Neuronal stem cell (in vitro differentiated cells): Measurements from ENCODE around the gene KRT80.
A peak's percentile ranks its signal among the peaks of the same experiment; 100 is the strongest.

Source experiments
- DNase-seq: peaks from one replicate; pipeline ENCODE4 v3.0.0-alpha.2; 2013; ENCODE audit warnings: low spot score
- H2AFZ ChIP-seq: one replicate; pipeline ENCODE4 v1.6.1; 2013; ENCODE audit warnings: mild to moderate bottlenecking, low read length, inconsistent platforms
- H2AK5ac ChIP-seq: 2 replicates; pipeline ENCODE4 v1.6.1; 2013; ENCODE audit warnings: low read depth, mild to moderate bottlenecking, inconsistent platforms, low read length, moderate library complexity, mixed read lengths
- H2BK120ac ChIP-seq: 2 replicates; pipeline ENCODE4 v1.6.1; 2013; ENCODE audit warnings: low read depth, mild to moderate bottlenecking, inconsistent platforms, low read length, moderate library complexity, mixed read lengths
- H2BK12ac ChIP-seq: one replicate; pipeline ENCODE4 v1.6.1; 2013; ENCODE audit warnings: low read length, inconsistent platforms
- H2BK15ac ChIP-seq: 2 replicates; pipeline ENCODE4 v1.6.1; 2013; ENCODE audit warnings: mild to moderate bottlenecking, low read length, inconsistent platforms, mixed read lengths
- H2BK5ac ChIP-seq: one replicate; pipeline ENCODE4 v1.6.1; 2013; ENCODE audit warnings: inconsistent platforms, mild to moderate bottlenecking, low read length, moderate library complexity
- H3K14ac ChIP-seq: one replicate; pipeline ENCODE4 v1.6.1; 2013; ENCODE audit warnings: low read length, inconsistent platforms
- H3K18ac ChIP-seq: 2 replicates; pipeline ENCODE4 v1.6.1; 2013; ENCODE audit warnings: low read length, inconsistent platforms
- H3K23ac ChIP-seq: 2 replicates; pipeline ENCODE4 v1.6.1; 2013; ENCODE audit warnings: low read depth, mild to moderate bottlenecking, mixed read lengths, low read length, inconsistent platforms; ENCODE audit not compliant: poor library complexity
- H3K27ac ChIP-seq: replicated peaks from 3 replicates; pipeline ENCODE4 v1.5.1; 2013; ENCODE audit warnings: low read length, inconsistent platforms
- H3K27me3 ChIP-seq, 3 experiments: 2 replicates each; pipeline ENCODE4 v1.6.1; 2013; ENCODE audit warnings: low read length in 3 of 3, mild to moderate bottlenecking in 2 of 3, inconsistent platforms in 1 of 3, low read depth in 1 of 3, mixed read lengths in 1 of 3, moderate library complexity in 1 of 3; ENCODE audit not compliant: control insufficient read depth in 3 of 3, insufficient read depth in 3 of 3
- H3K36me3 ChIP-seq, 2 donors: replicated peaks in 1 of 2; 2 replicates each; pipeline ENCODE4 v1.6.1; 2013; ENCODE audit warnings: low read length in 2 of 2; ENCODE audit not compliant: control insufficient read depth in 2 of 2, insufficient read depth in 2 of 2
- H3K4ac ChIP-seq: 2 replicates; pipeline ENCODE4 v1.6.1; 2013; ENCODE audit warnings: inconsistent platforms, mild to moderate bottlenecking, low read length, moderate library complexity
- H3K4me1 ChIP-seq, 2 donors: 1 replicate in 1 of 2; 2 replicates in 1 of 2; pipeline ENCODE4 v1.6.1; 2013; ENCODE audit warnings: low read length in 2 of 2, low read depth in 1 of 2; ENCODE audit not compliant: control insufficient read depth in 2 of 2, insufficient read depth in 1 of 2
- H3K4me2 ChIP-seq: one replicate; pipeline ENCODE4 v1.6.1; 2013; ENCODE audit warnings: mild to moderate bottlenecking, low read length, inconsistent platforms; ENCODE audit not compliant: insufficient read depth, poor library complexity, severe bottlenecking
- H3K4me3 ChIP-seq, 2 donors: 2 replicates each; pipeline ENCODE4 v1.5.1; 2013; ENCODE audit warnings: low read length in 2 of 2, mild to moderate bottlenecking in 2 of 2, inconsistent platforms in 1 of 2, moderate library complexity in 1 of 2
- H3K79me1 ChIP-seq: one replicate; pipeline ENCODE4 v1.6.1; 2013; ENCODE audit warnings: low read depth, mild to moderate bottlenecking, inconsistent platforms, low read length, moderate library complexity
- H3K9ac ChIP-seq: one replicate; pipeline ENCODE4 v1.6.1; 2013; ENCODE audit warnings: mild to moderate bottlenecking, low read depth, low read length, inconsistent platforms; ENCODE audit not compliant: poor library complexity
- H3K9me3 ChIP-seq, 2 donors: replicated peaks in 1 of 2; 2 replicates each; pipeline versions ENCODE3 to v1.6.1; 2013; ENCODE audit warnings: low read length in 2 of 2, mild to moderate bottlenecking in 2 of 2, inconsistent platforms in 1 of 2, low read depth in 1 of 2, mixed read lengths in 1 of 2, moderate library complexity in 1 of 2; ENCODE audit not compliant: control insufficient read depth in 2 of 2, insufficient read depth in 1 of 2
- H4K8ac ChIP-seq: one replicate; pipeline ENCODE4 v1.6.1; 2013; ENCODE audit warnings: low read depth, mild to moderate bottlenecking, inconsistent platforms, low read length, moderate library complexity
- H4K91ac ChIP-seq: one replicate; pipeline ENCODE4 v1.6.1; 2013; ENCODE audit warnings: low read length, low read depth, mild to moderate bottlenecking, inconsistent platforms; ENCODE audit not compliant: poor library complexity
- WGBS, 2 donors: extraction: QIAGEN DNeasy Blood & Tissue Kit; methylation state at CpG; one replicate each; pipeline ENCODE4 v1.1.7; 2013; ENCODE audit warnings: missing lambda C conversion rate in 2 of 2, mixed read lengths in 1 of 2; ENCODE audit not compliant: insufficient read length in 2 of 2, insufficient replicate concordance in 1 of 2; ENCODE audit errors: extremely low coverage in 2 of 2; 5-methylcytosine and 5-hydroxymethylcytosine counted together

The KRT80 gene

GRCh38 chr12:52223406-52224039 is 31.7 kb upstream of the KRT80 start:
- Histone ChIP-seq H4K91ac (no peak overlapping the region), H3K18ac (no peak overlapping the region), H3K27ac (no peak overlapping the region), H3K9ac (no peak overlapping the region), H2AFZ (no peak overlapping the region), H2BK120ac (no peak overlapping the region), H3K79me1 (no peaks in the 10 kb centered on the region), H3K4me3 (no peak overlapping the region), H3K23ac (no peak overlapping the region), H2BK12ac (no peak overlapping the region), H3K4ac (no peak overlapping the region), H3K4me2 (no peak overlapping the region), H2BK5ac (no peak overlapping the region), H2AK5ac (no peak overlapping the region), H3K36me3 (no peaks in the 10 kb centered on the region), H3K27me3 (peaks cover 0 to 6% (median 0%) of the 10 kb centered on the region in 3 experiments), H4K8ac (no peak overlapping the region), H3K4me1 (no peaks in the 10 kb centered on the region), H2BK15ac (no peak overlapping the region), H3K14ac (no peak overlapping the region), H3K9me3 (no peaks in the 10 kb centered on the region)
- no CpG with 5 or more reads among the region's 5 CpGs for WGBS, 2 donors
- DNase-seq, result no peak

- Histone ChIP-seq H3K9me3 (no peaks in the 10 kb centered on the region), H3K36me3 (no peaks in the 10 kb centered on the region), H3K4me1 (no peaks in the 10 kb centered on the region), H2BK12ac (no peak overlapping the region), H4K8ac (no peak overlapping the region), H3K27ac (no peak overlapping the region), H3K27me3 (peaks cover 0 to 6% (median 0%) of the 10 kb centered on the region in 3 experiments), H2AK5ac (no peak overlapping the region), H3K4me3 (no peak overlapping the region), H2BK120ac (no peak overlapping the region), H2AFZ (no peak overlapping the region), H3K79me1 (no peaks in the 10 kb centered on the region), H2BK5ac (no peak overlapping the region), H3K4ac (no peak overlapping the region), H3K14ac (no peak overlapping the region), H2BK15ac (no peak overlapping the region), H3K9ac (no peak overlapping the region), H3K23ac (no peak overlapping the region), H3K18ac (no peak overlapping the region), H3K4me2 (no peak overlapping the region), H4K91ac (no peak overlapping the region)
- no CpG with 5 or more reads among the region's 4 CpGs for WGBS, 2 donors
- no peak for DNase-seq
Observed at GRCh38 chr12:52222692-52223091, 30.9 kb upstream of the KRT80 start.

DNA sequence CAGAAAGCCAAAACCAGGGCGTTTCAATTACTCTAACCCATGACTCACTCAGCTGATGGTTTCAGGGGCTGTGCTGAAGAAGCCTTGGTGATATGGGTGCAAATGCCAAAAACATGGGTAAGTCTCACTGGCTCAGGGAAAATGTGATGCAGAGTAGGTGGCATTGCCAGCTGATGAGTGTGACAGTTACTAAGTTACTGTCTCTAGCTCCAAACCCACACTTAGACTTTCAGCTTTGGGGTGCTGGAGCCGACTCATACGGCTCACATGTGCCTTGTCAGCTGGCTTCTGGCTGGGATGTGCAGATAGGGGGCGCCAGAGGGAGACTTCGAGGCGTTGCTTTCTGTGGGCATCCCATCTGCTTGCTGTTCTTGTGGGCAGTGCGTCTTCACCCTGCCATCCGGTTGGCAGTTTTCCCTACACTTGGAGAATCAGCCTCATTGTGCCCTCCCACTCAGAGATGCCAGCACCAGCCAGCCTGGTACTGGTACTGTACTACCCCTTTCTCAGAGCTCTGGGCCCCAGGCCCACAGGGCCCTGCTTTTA is 30.2 kb upstream of the KRT80 start:
- Histone ChIP-seq H3K23ac (no peak overlapping the region), H2BK15ac (no peak overlapping the region), H4K8ac (no peak overlapping the region), H3K36me3 (no peaks in the 10 kb centered on the region), H4K91ac (no peak overlapping the region), H2AFZ (no peak overlapping the region), H3K14ac (no peak overlapping the region), H3K9ac (no peak overlapping the region), H3K4me3 (no peak overlapping the region), H2BK5ac (no peak overlapping the region), H2BK120ac (no peak overlapping the region), H3K79me1 (no peaks in the 10 kb centered on the region), H3K4ac (no peak overlapping the region), H3K18ac (no peak overlapping the region), H2BK12ac (no peak overlapping the region), H3K4me1 (no peaks in the 10 kb centered on the region), H3K27ac (no peak overlapping the region), H3K4me2 (no peak overlapping the region), H2AK5ac (no peak overlapping the region), H3K9me3 (no peaks in the 10 kb centered on the region), H3K27me3 (peaks cover 0 to 4% (median 0%) of the 10 kb centered on the region in 3 experiments)
- no CpG with 5 or more reads among the region's 8 CpGs for WGBS, 2 donors
- DNase-seq, result peak; percentile 56

DNA sequence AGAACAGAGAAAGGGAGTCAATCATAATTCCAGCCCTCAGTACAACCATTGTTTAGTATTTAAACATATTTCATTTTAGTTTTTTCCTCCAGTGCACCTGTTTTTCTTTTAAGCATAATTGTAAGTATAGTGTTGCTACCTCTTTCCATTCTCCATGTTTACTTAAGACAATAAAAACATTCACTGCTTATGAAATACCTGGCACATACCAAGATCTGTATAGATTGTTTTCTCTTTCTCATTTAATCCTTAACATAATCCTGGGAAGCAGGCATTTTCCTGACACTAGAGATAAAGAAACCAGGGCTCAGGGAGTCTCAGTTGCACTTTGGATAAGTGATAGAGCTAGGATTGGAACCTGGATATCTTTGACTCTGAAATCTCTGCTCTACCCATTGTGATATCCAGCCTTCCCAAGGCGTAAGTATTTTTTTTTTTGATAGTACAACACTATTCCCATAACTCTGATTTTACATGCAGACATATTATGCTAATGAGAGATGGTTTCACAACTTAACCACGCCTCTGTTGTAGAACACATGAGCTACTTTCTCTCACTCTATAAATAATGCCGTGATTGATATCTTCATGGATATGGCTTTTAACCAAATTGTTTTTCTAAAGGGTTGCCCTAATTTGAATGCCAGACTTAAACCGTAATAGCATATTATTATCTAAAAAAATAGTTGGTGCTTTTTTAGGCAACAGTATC is 29.4 kb upstream of the KRT80 start:
- Histone ChIP-seq H4K91ac (no peak overlapping the region), H3K79me1 (no peaks in the 10 kb centered on the region), H3K23ac (no peak overlapping the region), H2BK120ac (no peak overlapping the region), H3K14ac (no peak overlapping the region), H3K27me3 (peaks cover 0 to 3% (median 0%) of the 10 kb centered on the region in 3 experiments), H3K4ac (no peak overlapping the region), H3K36me3 (no peaks in the 10 kb centered on the region), H4K8ac (no peak overlapping the region), H3K4me1 (no peaks in the 10 kb centered on the region), H3K18ac (no peak overlapping the region), H2BK12ac (no peak overlapping the region), H3K4me3 (no peak overlapping the region), H3K27ac (no peak overlapping the region), H2AK5ac (no peak overlapping the region), H3K4me2 (no peak overlapping the region), H3K9ac (no peak overlapping the region), H2AFZ (no peak overlapping the region), H3K9me3 (no peaks in the 10 kb centered on the region), H2BK15ac (no peak overlapping the region), H2BK5ac (no peak overlapping the region)
- no CpG with 5 or more reads among the region's 4 CpGs for WGBS, 2 donors
- no peak for DNase-seq
